ENCODE measurements around the gene CAMSAP2.

CAMSAP2 gene, protein sequence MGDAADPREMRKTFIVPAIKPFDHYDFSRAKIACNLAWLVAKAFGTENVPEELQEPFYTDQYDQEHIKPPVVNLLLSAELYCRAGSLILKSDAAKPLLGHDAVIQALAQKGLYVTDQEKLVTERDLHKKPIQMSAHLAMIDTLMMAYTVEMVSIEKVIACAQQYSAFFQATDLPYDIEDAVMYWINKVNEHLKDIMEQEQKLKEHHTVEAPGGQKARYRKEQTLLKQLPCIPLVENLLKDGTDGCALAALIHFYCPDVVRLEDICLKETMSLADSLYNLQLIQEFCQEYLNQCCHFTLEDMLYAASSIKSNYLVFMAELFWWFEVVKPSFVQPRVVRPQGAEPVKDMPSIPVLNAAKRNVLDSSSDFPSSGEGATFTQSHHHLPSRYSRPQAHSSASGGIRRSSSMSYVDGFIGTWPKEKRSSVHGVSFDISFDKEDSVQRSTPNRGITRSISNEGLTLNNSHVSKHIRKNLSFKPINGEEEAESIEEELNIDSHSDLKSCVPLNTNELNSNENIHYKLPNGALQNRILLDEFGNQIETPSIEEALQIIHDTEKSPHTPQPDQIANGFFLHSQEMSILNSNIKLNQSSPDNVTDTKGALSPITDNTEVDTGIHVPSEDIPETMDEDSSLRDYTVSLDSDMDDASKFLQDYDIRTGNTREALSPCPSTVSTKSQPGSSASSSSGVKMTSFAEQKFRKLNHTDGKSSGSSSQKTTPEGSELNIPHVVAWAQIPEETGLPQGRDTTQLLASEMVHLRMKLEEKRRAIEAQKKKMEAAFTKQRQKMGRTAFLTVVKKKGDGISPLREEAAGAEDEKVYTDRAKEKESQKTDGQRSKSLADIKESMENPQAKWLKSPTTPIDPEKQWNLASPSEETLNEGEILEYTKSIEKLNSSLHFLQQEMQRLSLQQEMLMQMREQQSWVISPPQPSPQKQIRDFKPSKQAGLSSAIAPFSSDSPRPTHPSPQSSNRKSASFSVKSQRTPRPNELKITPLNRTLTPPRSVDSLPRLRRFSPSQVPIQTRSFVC (N-terminal part only)

DNA sequence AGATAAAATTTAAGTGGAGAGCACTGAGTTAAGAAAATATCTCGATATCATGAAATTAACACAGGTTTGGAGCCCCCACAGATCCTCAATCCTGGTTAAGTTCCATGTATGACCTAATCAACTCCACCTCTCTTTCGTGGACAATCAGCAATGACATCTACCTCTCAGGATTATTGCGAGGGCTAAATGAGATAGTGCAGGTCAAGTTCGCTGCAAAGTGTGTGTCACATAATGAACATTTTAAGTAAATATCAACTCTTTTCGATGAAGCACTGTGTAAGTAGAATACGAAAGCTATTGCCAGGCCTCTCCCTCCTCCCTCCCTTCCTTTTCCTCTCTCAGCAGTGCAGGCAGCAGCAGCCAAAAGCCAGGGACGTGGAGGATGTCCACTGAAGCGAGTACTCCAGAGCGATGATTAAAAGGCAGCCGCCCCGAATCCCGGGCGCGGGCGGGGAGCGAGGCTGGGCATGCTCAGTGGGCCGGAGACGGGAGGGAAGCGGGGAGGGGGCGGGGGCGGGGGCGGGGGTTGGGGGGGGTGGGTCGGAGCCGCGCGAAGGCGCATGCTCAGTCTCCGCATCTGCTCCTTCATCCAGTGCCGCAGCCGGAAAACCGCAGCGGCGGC, at the start of gene CAMSAP2:
CAMSAP2 (plus strand) TSS at position 567 of the 622 bp plus-strand sequence. CDS start 935 bp downstream, outside the sequence.
- H3K4me3 ChIP-seq (ENCODE audit: low read depth, low read length) = peak within 1 kb of the TSS; percentile 87
- no peak for DNase-seq (ENCODE audit: low read depth)
- TF ChIP-seq, protein P1, sequence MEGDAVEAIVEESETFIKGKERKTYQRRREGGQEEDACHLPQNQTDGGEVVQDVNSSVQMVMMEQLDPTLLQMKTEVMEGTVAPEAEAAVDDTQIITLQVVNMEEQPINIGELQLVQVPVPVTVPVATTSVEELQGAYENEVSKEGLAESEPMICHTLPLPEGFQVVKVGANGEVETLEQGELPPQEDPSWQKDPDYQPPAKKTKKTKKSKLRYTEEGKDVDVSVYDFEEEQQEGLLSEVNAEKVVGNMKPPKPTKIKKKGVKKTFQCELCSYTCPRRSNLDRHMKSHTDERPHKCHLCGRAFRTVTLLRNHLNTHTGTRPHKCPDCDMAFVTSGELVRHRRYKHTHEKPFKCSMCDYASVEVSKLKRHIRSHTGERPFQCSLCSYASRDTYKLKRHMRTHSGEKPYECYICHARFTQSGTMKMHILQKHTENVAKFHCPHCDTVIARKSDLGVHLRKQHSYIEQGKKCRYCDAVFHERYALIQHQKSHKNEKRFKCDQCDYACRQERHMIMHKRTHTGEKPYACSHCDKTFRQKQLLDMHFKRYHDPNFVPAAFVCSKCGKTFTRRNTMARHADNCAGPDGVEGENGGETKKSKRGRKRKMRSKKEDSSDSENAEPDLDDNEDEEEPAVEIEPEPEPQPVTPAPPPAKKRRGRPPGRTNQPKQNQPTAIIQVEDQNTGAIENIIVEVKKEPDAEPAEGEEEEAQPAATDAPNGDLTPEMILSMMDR (IDR thresholded peaks at IDR 0.05; ENCODE audit: control insufficient read depth, extremely low read depth, insufficient read depth) = no peak

DNA sequence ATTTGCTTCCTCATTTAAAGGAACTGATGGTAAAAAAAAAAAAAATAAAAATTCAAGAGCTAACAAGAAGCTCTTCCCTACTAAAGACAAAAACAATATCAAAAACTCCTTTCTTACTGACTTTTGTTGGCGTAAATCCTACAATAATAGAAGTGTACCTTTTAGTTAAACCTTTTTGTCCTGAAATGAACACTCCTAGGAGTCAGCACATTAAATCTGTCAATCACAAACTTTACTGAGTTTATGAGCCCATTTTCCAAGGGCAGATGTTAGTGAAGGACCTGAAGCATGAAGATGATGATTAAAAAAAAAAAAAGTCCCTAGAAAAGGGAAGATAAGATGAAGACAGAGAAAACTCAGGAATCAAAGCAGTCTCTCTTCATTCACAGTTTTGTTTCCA, 46.4 kb upstream of the CAMSAP2 start:
- TF ChIP-seq, protein P1 (IDR thresholded peaks at IDR 0.05; ENCODE audit: control insufficient read depth, extremely low read depth, insufficient read depth) = no peak
- no peak for DNase-seq (ENCODE audit: low read depth)
- no peak overlapping the region for H3K4me3 ChIP-seq (ENCODE audit: low read depth, low read length)

DNA sequence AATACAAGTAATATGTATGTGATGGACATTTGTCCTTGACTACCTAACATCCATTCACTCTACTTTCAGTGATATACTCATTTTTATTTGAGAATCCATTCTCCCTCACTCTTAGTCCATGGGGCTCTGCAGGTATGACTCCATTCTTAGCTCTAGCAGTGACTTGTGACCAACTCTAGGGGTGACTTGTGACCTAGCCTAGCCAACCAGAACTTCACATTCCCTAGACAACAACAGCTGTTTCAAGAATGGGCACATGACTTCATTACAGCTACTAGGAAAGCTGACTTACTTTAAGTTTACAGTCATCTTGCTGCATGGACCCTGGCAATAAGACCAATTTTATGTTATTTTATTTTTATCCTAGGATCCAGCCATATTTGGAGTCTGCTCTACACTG, 45.4 kb upstream of the CAMSAP2 start:
- DNase-seq (ENCODE audit: low read depth) = no peak
- TF ChIP-seq, protein P1 (IDR thresholded peaks at IDR 0.05; ENCODE audit: control insufficient read depth, extremely low read depth, insufficient read depth) = no peak
- H3K4me3 ChIP-seq (ENCODE audit: low read depth, low read length) = no peak overlapping the region

DNA sequence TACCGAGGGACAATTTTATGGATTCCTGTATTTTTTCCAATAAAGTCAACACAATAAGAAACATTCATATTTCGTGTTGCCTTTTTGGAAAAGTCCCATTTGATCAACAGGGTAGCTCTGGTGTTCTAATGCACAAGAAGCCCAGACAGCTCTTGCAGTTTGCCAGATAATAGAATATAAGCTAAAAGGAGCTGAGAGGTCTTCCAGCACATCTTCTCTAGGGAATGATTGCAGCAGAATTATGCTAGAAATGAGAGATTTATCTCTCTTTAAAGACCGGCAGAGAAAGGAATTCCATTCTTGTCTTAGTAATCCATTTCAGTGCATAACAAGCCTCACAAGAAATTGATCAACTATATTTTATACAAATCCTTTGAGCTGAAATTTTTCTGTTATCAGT, 44.0 kb upstream of the CAMSAP2 start:
- H3K4me3 ChIP-seq (ENCODE audit: low read depth, low read length) = no peak overlapping the region
- TF ChIP-seq, protein P1 (IDR thresholded peaks at IDR 0.05; ENCODE audit: control insufficient read depth, extremely low read depth, insufficient read depth) = no peak
- no peak for DNase-seq (ENCODE audit: low read depth)

DNA sequence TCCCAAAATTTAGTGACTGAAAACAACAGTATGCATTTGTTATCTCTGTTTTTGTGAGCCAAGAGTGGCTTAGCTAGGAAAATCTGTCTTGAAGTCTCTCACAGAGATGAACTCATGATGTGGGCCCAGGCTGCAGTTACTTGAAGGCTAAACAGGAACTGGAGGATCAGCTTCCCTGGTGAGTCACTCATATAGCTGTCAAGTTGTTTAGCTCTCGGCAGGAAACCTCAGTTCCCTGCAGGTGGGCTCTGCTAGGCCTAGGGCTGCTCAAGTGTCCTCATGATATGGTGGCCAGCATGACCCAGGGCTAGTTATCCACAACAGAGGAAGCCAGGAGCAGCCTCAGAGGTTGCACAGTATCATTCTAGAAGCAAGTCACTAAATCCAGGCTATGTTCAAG, 38.8 kb upstream of the CAMSAP2 start:
- TF ChIP-seq, protein P1 (IDR thresholded peaks at IDR 0.05; ENCODE audit: control insufficient read depth, extremely low read depth, insufficient read depth) = no peak
- H3K4me3 ChIP-seq (ENCODE audit: low read depth, low read length) = no peak overlapping the region
- no peak for DNase-seq (ENCODE audit: low read depth)

DNA sequence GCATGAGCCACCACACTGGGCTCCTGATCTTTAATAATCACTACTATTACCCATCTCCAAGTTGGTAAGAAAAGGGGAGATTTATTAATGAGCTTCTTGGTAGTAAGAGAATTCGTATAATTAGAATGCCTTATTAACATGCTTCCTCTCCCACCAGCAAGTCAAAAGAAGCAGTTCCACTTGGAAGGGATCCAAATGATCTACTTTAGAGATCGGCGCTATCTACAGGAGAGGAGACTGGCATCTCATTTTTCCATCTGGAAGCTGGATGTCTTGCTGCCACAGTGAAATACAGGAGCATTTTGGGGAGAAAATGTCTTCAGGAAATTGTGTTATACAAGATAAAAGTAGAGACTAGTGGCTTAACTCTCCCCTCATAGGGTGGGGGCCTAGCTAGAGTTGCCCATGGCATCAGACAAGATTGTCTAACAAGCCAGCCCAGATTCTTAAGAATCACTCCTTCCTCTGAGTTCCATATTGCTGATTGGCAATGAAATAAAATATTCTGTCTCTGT, 33.6 kb upstream of the CAMSAP2 start:
- H3K4me3 ChIP-seq (ENCODE audit: low read depth, low read length) = no peak overlapping the region
- TF ChIP-seq, protein P1 (IDR thresholded peaks at IDR 0.05; ENCODE audit: control insufficient read depth, extremely low read depth, insufficient read depth) = no peak
- DNase-seq (ENCODE audit: low read depth) = no peak

All from LNCaP clone FGC (cell line).